ENCODE data around the gene ZNF296. TPM values are rescaled to one million over a fixed set of nuclear protein-coding genes. Genes with fewer than 3 reads are reported as not detected.

Gene ZNF296
- polyA plus RNA-seq, 1 donor = 0.91 TPM

- DNase-seq (ENCODE audit: low read depth) = no peak
Observed at GRCh38 chr19:45103508-45104319, 27.4 kb upstream of the ZNF296 start.

- DNase-seq (ENCODE audit: low read depth) = no peak
Observed at GRCh38 chr19:45103156-45103507, 26.9 kb upstream of the ZNF296 start.

GRCh38 chr19:45102481-45102880, 26.2 kb upstream of the ZNF296 start:
- no peak for DNase-seq (ENCODE audit: low read depth)

GRCh38 chr19:45101806-45102205, 25.5 kb upstream of the ZNF296 start:
- no peak for DNase-seq (ENCODE audit: low read depth)

GRCh38 chr19:45100846-45101252, 24.6 kb upstream of the ZNF296 start:
- DNase-seq (ENCODE audit: low read depth) = no peak

GRCh38 chr19:45100201-45100600, 23.9 kb upstream of the ZNF296 start:
- DNase-seq (ENCODE audit: low read depth) = no peak

GRCh38 chr19:45099467-45100191, 23.4 kb upstream of the ZNF296 start:
- DNase-seq (ENCODE audit: low read depth) = no peak

- DNase-seq (ENCODE audit: low read depth) = no peak
Observed at GRCh38 chr19:45098521-45099466, 22.5 kb upstream of the ZNF296 start.

- no peak for DNase-seq (ENCODE audit: low read depth)
Observed at GRCh38 chr19:45097776-45098520, 21.7 kb upstream of the ZNF296 start.

GRCh38 chr19:45097450-45097775, 21.1 kb upstream of the ZNF296 start:
- no peak for DNase-seq (ENCODE audit: low read depth)

- DNase-seq (ENCODE audit: low read depth) = no peak
Observed at GRCh38 chr19:45096700-45097099, 20.4 kb upstream of the ZNF296 start.

- DNase-seq (ENCODE audit: low read depth) = no peak
Observed at GRCh38 chr19:45095496-45096413, 19.5 kb upstream of the ZNF296 start.

GRCh38 chr19:45094707-45095106, 18.4 kb upstream of the ZNF296 start:
- no peak for DNase-seq (ENCODE audit: low read depth)

- DNase-seq (ENCODE audit: low read depth) = no peak
Observed at GRCh38 chr19:45094137-45094536, 17.9 kb upstream of the ZNF296 start.

GRCh38 chr19:45092747-45093678, 16.7 kb upstream of the ZNF296 start, which contains the start of gene PPP1R37:
Gene PPP1R37 (plus strand): TSS chr19:45093179. CDS start chr19:45093326, 147 bp downstream.
- peak; percentile 96 for DNase-seq (ENCODE audit: low read depth)

GRCh38 chr19:45091031-45091923, 15.0 kb upstream of the ZNF296 start:
- DNase-seq (ENCODE audit: low read depth) = peak; percentile 97

- no peak for DNase-seq (ENCODE audit: low read depth)
Observed at GRCh38 chr19:45090606-45091005, 14.3 kb upstream of the ZNF296 start.

GRCh38 chr19:45090034-45090433, 13.8 kb upstream of the ZNF296 start:
- DNase-seq (ENCODE audit: low read depth) = no peak
